Stimulated activated CD8-positive, alpha-beta memory T cell treated with anti-CD3 and anti-CD28 coated beads, Interleukin-4, amount 100 ng/mL, for 48 hours (primary cell): ENCODE results near the gene DPP6.

Experiments
- DNase-seq: peaks from one replicate; pipeline ENCODE4 v3.0.0-alpha.2; 2020

The DPP6 gene

GRCh38 chr7:154905146-154905545, 852.9 kb downstream of the DPP6 start:
- DNase-seq, result no peak

GRCh38 chr7:154905615-154906014, 853.4 kb downstream of the DPP6 start:
- no peak for DNase-seq

DNA sequence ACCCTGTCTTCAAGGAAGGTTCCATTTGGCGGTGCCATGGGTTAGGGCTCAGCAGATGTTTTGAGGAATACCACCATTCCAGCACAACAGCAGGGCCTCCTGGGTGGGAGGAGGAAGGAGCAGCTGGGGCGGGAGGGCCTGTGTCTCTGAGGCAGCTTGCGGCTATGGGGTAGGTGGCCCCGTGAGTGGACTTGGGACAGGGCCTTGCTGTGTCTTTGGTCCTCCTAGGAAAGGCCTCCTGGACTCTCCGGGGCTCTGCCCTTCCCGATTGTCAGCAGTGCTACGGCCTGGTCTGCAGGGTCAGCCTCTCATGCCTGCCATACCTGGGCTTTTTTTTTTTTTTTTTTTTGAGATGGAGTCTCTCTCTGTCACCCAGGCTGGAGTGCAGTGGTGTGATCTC, 854.0 kb downstream of the DPP6 start:
- no peak for DNase-seq

DNA sequence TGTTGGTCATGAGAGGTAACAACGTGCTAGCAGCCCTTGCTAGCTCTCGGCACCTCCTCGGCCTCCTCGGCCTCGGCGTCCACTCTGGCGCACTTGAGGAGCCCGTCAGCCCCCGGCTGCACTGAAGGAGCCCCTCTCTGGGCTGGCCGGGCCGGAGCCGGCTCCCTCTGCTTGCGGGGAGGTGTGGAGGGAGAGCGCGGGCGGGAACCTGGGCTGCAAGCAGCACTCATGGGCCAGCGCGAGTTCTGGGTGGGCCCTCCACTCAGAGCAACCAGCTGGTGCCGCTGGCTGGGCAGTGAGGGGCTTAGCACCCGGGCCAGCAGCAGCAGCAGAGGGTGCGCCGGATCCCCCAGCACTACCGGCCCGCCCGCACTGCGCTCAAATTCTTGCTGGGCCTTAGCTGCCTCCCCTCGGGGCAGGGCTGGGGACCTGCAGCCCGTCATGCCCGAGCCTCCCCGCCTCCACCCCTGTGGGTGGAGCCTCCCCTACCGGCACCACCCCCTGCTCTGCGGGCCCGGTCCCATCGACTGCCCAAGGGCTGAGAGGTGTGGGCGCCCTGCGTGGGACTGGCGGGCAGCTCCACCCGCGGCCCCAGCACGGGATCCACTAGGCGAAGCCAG, 854.6 kb downstream of the DPP6 start:
- DNase-seq, result no peak

DNA sequence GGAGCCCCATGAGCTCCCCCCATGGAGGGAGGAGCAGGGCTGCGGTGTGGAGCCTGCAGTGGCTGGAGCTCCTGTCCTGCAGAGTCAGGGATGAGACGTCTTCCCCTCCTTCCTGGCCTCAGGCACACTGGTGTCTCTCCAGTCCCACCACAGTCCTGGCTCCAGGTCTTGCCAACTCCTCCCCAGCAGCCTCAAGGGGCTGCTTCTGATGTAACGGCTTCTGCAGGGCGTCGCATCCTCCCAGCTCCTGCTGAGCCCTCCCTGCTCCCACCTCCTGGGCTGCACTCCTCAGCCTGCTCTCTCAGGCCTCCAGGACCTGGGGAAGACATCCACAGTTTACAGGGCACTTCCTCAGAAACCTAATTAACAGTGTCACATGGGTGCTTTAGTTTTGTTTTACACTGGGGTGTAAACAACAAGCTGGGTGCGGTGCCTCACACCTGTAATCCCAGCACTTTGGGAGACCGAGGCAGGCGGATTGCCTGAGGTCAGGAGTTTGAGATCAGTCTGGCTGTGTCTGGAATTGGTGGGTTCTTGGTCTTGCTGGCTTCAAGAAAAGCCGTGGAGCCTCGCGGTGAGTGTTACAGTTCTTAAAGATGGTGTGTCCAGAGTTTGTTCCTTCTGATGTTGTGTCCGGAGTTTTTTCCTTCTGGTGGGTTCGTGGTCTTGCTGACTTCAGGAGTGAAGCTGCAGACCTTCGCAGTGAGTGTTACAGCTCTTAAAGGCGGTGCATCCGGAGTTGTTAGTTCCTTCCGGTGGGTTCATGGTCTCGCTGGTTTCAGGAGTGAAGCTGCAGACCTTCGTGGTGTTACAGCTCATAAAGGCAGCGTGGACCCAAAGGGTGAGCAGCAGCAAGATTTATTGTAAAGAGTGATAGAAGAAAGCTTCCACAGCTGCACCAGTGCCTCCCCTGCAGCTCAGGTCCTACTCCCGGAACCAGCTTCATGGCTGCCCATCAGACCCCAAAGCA, 855.7 kb downstream of the DPP6 start:
- DNase-seq, result no peak

DNA sequence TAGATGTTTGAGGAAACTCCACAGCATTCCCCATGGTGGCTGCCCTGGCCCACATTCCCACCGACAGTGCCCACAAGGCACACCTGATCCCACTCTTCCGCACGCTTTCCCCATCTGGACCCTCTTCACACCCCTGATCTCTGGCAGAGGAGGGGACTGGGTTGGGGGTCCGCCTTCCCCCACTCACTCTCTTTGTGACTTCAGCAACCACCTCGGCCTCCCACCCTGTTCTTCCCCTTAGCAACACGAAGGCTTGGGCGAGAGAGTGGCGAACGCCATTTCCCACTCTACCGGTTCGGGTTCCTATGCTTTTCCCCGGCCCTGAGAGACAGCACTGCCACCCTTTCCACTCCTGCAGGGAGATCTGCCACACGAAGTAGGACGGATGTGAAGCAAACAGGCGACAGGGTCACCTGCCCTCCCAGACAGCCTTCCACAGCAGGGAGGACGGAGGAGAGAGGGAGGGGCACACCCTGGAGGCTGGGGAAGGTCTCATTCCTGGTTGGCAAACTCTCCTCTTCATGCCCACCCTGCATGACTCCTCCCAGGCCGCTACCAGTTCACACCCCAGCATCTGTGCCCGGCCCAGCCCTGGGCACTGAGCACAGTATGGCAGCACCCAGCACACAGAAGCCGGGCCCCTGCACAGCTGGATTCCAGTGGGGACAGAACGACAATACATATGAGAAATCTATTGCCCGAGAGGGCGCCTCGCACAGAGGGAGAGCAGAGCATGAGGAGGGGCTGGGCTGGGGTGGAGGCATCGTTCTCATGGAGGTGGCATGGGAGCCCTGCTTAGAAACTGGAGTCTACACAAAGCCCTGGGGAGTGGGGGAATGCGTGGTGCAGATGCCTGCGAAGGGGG, 857.3 kb downstream of the DPP6 start:
- no peak for DNase-seq

DNA sequence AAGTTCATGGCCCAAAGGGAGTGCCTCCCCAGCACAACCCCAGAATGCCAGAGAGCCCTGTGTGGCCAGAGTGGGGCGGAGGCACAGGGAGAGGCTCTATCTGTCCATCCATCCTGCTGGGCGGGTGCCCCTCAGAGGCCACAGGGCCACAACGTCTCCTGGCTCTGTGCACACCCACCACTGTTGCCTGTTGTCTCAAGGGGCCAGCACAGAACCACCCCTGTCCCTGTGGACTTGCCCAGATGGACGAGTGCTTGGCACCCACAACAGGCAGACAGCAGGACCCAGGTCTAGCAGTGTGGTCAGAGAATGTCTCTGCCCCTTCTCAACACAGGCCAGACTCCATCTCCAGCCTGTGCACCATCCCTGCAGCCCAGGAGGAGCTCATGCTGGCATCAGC, 857.9 kb downstream of the DPP6 start:
- no peak for DNase-seq

DNA sequence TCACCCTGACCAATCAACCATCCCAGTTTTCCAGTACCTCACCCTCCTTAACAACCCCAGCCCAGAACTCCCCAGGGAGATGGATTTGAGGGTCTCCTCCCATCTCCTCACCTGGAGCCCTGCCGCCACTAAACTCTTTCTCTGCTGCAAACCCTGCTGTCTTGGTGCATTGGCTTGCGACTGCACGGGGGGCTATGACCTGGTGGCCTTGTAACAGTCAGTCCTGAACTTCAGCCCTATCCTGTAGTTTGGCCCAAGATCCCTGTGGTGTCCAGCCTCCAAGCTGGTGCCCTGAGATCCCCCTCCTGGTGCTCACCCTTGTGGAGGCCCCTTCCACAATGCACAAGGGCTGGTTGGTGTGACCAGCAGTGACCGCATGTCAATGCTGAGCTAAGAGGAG, 858.8 kb downstream of the DPP6 start:
- no peak for DNase-seq

DNA sequence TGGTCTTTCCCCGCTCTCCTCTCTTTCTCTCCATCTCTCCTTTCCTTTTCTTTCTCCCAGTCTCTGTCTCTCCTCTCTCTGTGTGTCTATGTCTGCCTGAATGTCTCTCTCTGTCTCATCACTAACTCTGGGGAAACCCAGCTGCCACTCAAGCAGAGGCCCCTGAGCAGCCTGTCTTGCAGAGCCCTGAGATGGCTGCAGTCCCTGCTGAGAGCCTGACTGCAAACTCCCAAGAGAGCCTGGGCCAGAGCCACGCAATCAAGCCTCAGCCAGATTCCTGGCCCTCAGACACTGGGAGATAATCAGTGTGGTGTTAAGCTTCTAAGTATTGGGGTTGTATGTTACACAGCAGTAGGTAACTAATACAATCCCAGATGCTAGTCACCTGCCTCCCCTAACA, 859.2 kb downstream of the DPP6 start:
- DNase-seq, result no peak

- DNase-seq, result no peak
These were observed 859.8 kb downstream of the DPP6 start for GRCh38 chr7:154911862-154912455.

- no peak for DNase-seq
These were observed 860.9 kb downstream of the DPP6 start for GRCh38 chr7:154912871-154913637.

DNA sequence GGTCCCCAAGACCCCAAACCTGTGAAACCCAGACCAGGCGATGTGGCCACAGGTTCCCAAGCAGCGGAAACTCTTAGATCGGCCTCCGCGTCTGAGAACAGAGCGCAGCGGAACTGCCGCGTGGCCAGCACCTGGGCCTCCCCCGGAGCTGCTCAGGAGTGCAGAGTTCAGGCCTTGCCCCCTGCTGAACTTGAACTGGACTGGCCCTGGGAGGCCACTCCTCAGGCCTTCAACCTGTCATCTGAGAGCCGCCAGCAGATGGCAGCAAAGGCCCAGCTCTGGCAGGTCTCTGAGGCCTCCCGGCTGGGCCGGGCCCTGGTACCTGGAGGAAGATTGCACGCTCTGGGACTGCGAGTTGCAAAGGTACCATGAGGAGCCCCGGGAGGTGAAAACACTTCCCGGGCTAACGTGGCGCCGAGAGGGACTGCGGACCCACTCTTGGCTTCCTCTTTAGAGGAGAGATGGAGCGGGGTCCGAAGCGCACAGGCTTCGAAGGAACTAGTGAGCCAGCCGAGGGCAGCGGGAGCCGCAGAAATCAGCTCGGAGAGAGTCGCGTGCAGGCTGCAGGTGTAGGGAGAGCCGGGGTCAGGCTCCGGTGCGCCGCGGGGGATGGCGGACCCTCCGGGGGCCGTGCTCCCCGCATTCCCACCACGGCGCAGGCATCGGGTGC, 861.6 kb downstream of the DPP6 start:
- peak; percentile 98 for DNase-seq

- DNase-seq, result no peak
These were observed 862.3 kb downstream of the DPP6 start for GRCh38 chr7:154914308-154914995.

- DNase-seq, result no peak
These were observed 862.8 kb downstream of the DPP6 start for GRCh38 chr7:154914996-154915380.

- no peak for DNase-seq
These were observed 863.4 kb downstream of the DPP6 start for GRCh38 chr7:154915600-154915999.

GRCh38 chr7:154916381-154916780, 864.2 kb downstream of the DPP6 start:
- no peak for DNase-seq

DNA sequence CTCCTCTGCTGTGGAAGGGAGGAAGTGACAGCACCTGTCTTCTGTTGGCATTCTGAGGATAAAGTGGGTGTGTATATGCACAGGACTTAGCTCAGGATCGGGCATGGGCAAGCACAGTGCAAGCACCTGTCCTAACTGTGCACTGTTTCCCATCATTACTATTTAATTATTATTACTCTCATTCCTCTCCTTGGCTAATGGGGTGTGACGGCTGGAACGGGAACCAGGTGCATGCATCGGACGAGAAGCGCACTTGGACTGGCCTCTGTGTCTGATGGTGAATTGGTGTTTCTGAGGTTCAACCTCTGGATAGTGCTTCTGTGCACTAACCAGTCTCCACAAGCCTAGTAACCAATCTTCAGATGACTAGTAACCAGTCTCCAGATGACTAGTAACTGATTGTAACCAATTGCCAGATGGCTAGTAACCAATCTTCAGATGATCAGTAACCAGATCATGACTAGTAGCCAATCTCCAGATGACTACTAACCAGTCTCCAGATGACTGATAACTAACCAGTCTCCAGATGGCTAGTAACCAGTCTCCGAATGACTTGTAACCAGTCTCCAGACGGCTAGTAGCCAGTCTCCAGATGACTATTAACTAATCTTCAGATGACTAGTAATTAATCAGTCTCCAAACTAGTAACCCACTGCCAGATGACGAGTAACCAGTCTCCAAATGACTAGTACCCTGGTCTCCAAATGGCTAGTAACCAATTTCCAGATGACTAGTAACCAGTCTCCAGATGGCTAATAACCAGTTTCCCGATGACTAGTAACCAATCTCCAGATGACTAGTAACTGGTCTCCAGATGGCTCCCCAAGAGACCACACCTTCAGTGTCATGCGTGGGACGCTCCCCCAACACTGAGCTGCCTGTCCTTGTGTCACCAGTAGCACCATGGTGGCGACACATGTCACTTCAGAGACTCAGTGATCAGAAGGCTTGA, 864.9 kb downstream of the DPP6 start:
- no peak for DNase-seq

- no peak for DNase-seq
These were observed 865.6 kb downstream of the DPP6 start for GRCh38 chr7:154917808-154918160.

GRCh38 chr7:154918266-154918665, 866.1 kb downstream of the DPP6 start:
- DNase-seq, result no peak

GRCh38 chr7:154918741-154919140, 866.5 kb downstream of the DPP6 start:
- no peak for DNase-seq
